ENCODE data around the gene IHH.

Gene IHH

GRCh38 chr2:219060821-219061791 is at the start of gene IHH:
Gene IHH, minus strand, starts transcription at chr2:219060921. Its CDS starts 454 bp downstream, at chr2:219060467.
- DNase-seq (ENCODE audit: low spot score) = peak; percentile 18

GRCh38 chr2:219109471-219109870 is 48.8 kb upstream of the IHH start:
- DNase-seq (ENCODE audit: low spot score) = no peak

DNA sequence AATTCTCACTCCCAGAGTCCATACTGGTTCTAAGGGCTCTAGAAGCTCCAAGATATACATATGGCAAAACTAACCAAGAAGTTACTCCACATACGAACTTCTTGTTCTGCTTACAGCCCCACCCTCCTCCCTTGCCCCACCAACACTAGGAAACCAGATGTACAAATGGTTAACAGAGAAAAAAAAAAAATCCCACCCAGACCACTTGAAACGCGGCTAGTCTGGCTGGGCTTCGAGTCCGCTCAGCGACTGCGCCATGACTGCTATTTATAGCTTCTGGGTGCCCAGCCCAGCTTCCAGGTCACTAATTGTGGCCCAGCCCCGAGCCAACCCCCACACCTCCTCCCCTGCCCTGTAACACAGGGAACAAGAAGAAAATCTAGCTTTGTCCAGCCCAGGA is 47.0 kb upstream of the IHH start:
- DNase-seq (ENCODE audit: low spot score) = no peak

GRCh38 chr2:219106251-219106650 is 45.5 kb upstream of the IHH start:
- DNase-seq (ENCODE audit: low spot score) = no peak

GRCh38 chr2:219104107-219105035 is 43.6 kb upstream of the IHH start:
- DNase-seq (ENCODE audit: low spot score) = peak; percentile 48

DNA sequence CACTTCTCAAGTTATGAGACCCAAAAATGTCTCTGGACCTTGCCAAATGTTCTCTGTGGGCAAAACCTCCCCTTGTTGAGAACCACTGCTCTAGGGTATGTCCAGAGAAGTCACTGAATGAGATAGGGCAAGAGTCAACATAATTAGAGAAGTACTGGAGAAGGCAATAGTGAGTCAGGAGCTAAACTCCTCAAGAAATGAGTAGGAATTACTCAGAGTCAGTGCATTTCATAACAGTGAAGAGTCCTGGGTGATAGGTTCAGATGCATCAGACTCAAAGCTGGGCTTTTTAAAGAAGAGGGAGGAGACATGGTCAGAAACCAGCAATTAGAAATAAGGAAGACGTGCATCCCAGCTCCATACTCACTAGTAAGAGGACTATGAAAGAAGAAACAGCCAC is 38.6 kb upstream of the IHH start:
- peak; percentile 71 for DNase-seq (ENCODE audit: low spot score)

GRCh38 chr2:219095406-219095935 is 34.8 kb upstream of the IHH start:
- DNase-seq (ENCODE audit: low spot score) = no peak

- DNase-seq (ENCODE audit: low spot score) = no peak
Measured at GRCh38 chr2:219094171-219094570, 33.5 kb upstream of the IHH start.

- no peak for DNase-seq (ENCODE audit: low spot score)
Measured at GRCh38 chr2:219090436-219091299, 29.9 kb upstream of the IHH start.

DNA sequence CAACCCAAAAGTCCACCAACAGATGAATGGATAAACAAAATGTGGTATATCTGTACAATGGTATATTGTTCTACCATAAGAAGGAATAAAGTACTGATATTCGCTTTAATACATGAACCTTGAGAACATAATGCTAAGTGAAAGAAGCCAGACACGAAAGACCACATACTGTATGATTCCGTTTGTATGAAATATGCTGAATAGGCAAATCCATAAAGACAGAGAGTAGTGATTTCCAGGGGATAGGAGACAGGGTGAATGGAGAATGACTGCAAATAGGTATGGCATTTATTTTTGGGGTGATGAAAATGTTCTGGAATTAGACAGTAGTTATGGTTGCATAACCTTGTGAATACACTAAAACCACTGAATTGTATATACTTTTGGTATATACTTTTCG is 28.6 kb upstream of the IHH start:
- no peak for DNase-seq (ENCODE audit: low spot score)

DNA sequence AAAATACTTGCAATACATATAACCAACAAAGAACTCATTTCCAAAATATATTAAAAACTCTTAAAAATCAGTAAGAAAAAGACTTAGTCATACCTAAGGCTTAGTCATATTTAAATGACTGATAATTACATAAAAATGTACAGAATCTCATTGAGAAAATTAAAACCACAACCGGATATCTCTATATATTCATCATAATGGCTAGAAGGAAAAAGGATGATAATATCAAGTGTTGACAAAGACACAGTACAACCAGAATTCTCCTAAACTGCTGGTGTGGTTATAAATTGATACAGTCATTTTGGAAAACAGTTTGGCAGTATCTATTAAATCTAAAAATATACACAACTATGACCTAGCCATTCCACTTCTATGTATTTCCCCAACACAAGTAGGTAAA is 27.1 kb upstream of the IHH start:
- no peak for DNase-seq (ENCODE audit: low spot score)

GRCh38 chr2:219087361-219087760 is 26.6 kb upstream of the IHH start:
- DNase-seq (ENCODE audit: low spot score) = no peak

DNA sequence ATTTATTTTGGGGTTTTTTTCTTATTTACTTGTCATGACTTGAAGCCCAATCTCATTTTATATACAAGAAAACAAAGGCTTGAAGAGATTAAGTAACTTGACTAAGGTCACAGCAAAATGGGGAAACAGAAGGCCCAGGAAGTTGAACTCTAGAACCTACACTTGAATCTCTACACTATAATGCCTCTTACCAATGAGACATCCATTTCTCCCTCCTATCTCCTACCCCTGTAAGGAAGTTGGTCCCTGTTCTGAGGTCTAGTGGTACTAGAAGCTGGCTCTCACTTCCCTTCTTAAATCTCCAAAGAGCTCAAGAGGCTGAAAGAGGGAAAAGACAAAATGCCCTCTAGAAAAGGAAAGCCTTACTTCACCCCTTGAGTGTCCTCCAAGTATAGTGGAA is 25.5 kb upstream of the IHH start:
- DNase-seq (ENCODE audit: low spot score) = no peak

GRCh38 chr2:219084791-219085190 is 24.1 kb upstream of the IHH start:
- DNase-seq (ENCODE audit: low spot score) = no peak

DNA sequence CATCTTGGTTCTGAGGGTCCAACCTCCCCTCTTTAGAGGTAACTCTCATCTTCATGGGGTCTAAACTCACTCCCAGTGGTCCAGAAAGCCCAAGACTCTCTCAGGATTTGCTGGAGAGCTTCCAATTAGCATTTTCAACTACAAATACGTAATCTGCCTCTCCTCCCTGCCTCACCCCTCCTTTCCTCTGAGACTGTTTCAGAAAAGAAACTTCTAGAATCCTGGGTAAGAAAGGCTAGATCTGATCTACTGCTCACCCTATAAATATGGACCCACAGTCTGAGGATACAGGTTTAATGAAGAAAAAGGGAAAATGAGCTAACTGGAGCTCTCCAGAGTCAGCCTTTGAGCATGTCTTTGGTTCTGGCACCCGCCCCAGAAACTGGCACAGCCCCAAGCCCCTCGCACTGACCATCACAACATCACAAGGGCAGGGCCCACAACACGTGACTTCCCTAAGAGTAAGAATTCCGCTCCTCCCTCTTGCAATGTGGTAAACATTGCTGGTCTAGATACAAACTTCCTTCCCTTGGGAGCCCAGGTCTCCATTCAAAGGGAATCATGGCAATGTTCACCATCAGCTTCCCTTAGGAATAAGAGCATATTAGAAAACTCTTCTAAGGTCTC is 21.7 kb upstream of the IHH start:
- no peak for DNase-seq (ENCODE audit: low spot score)

- no peak for DNase-seq (ENCODE audit: low spot score)
Measured at GRCh38 chr2:219081701-219082331, 21.1 kb upstream of the IHH start.

GRCh38 chr2:219081096-219081495 is 20.4 kb upstream of the IHH start:
- DNase-seq (ENCODE audit: low spot score) = no peak

DNA sequence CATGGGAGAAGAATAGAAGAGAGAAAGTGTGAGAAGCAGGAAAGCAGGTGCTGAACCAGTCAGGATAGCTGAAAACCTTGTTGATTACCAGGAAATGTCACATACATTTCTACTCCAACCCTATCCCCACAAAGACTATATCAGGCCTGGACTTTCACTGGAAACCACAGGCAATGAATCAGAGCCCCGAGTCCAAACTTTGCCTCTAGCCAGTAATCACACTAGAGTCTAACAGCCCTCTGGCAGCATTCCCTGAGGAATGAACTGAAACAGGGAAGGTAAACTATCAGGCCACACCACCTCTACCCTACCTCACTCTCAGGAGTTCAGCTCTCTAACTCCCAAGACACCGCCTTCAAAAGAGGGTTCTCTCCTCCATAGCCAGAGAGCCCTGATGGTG is 18.7 kb upstream of the IHH start:
- DNase-seq (ENCODE audit: low spot score) = peak; percentile 38

DNA sequence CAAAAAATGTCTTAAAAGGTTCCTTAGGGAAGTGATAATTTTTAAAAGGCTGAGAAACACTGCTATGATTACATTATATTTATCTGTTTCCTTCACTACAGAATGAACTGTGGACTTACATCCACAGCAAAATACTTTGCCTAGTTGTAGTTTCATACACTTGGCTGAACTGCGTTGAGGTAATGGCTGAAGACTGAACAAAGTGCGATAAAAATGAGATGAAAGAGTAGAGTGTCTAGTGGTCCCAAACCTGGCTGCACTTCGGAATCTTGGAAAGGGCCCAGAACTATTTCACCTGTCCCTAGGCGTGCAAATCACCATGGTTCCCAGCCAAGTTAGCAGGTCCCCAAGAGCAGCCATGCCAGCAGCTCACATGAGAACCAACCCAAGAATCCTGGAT is 18.2 kb upstream of the IHH start:
- no peak for DNase-seq (ENCODE audit: low spot score)

DNA sequence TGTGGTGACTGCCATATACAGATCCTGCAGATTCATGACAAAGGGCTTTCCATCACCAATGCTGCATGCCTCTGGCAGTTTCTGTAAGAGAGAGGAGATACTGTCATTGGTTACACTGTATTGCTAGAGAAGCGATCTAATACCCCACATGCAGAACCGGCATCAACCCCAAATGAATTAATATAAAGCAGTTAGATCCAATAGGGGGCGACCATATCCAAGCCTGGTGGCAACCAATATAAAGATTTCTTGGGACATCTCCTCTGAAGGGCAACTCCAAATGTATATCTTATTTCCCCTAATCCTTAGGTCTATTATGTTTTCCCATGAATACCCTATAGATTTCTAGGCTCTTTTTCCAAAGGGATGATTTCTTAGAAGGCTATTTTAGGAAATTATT is 17.4 kb upstream of the IHH start:
- no peak for DNase-seq (ENCODE audit: low spot score)

DNA sequence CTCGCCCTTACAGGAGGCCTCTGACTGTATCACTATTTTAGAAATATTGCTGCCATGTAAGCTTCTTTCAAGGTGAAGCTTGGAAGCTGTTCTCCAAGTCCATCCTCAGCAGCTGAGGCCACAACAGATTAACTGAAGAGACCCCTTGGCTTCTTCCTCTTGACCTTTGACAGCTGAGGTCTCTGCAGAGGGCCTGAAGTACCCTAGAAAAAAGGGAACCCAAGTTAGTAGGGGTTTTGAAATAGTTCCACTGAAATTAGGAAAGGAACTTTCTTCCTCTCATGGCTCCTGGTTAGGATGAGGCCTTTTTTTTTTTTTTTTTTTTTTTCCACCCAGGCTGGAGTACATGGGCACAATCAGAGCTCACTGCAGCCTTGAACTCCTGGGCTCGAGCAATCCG is 15.5 kb upstream of the IHH start:
- DNase-seq (ENCODE audit: low spot score) = no peak

All from AG08395 (cell line).